Ovary (tissue), 3 donors: Measurements from ENCODE around the gene MPPED1.

Experiments used
- POLR2A ChIP-seq: fragments of 450-650 bp; IDR thresholded peaks from one replicate; pipeline ENCODE4 v1.6.1; 2017; ENCODE audit warnings: antibody characterized with exemption, mild to moderate bottlenecking, moderate library complexity
- TF ChIP-seq, protein P1 (sequence below), 3 donors: fragments of 450-650 bp in 2 of 3; fragments of 200-600 bp in 1 of 3; IDR thresholded peaks; one replicate each; pipeline versions ENCODE4 v1.5.1 to v1.8.0; 2016 to 2022; ENCODE audit warnings: antibody characterized with exemption in 3 of 3, mild to moderate bottlenecking in 1 of 3
- donor health status: DM: no; HTN: no; CAD: no.

DNA sequence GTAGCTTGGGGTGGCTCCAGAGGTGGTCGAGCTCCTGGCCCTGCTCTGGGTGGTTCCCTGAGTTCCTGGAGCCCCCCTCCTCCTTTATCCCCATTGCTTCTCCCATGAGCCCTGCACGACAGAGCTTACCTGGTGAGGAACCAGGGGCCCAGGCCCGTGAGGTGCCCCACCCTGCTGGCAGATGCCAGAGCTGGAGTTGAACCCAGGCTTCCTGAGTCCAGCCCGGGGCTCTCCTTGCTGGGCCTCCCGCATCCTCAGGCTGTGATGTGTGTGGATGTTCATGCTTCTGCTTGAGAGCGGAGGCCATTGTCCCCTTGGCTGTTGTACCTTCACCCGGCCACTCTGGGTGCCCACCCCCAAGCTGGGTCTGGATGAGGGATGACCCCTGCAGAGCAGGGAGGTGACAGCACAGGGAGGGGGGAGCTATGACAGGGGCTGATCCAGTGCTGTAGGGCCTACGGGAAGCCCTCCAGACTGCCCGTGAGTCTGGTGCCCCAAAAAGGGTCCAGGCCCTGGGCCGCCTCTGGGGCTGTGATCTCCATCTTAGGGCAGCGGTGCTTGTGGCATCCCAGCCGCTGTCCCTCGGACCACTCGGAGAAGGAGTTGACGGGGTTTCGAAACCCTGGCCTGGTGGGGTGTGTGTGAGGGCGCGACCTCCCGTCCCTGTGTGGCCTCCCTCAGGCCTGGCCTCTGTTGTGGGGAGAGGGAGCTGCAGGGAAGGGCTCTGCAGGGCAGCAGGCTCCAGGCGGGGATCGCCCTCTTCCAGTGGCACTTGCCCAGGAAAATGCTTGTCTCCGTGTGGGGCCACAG, 14.4 kb downstream of the MPPED1 start:
- TF ChIP-seq, protein P1, sequence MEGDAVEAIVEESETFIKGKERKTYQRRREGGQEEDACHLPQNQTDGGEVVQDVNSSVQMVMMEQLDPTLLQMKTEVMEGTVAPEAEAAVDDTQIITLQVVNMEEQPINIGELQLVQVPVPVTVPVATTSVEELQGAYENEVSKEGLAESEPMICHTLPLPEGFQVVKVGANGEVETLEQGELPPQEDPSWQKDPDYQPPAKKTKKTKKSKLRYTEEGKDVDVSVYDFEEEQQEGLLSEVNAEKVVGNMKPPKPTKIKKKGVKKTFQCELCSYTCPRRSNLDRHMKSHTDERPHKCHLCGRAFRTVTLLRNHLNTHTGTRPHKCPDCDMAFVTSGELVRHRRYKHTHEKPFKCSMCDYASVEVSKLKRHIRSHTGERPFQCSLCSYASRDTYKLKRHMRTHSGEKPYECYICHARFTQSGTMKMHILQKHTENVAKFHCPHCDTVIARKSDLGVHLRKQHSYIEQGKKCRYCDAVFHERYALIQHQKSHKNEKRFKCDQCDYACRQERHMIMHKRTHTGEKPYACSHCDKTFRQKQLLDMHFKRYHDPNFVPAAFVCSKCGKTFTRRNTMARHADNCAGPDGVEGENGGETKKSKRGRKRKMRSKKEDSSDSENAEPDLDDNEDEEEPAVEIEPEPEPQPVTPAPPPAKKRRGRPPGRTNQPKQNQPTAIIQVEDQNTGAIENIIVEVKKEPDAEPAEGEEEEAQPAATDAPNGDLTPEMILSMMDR (IDR thresholded peaks at IDR 0.05) = no peak
- TF ChIP-seq POLR2A = no peak
